HuH-7.5 (cell line): ENCODE results near the gene TUT4.

Source experiments
- DNase-seq: peaks from one replicate; pipeline ENCODE4 v3.0.0; 2011; ENCODE audit warnings: low spot score

TUT4 gene

DNA sequence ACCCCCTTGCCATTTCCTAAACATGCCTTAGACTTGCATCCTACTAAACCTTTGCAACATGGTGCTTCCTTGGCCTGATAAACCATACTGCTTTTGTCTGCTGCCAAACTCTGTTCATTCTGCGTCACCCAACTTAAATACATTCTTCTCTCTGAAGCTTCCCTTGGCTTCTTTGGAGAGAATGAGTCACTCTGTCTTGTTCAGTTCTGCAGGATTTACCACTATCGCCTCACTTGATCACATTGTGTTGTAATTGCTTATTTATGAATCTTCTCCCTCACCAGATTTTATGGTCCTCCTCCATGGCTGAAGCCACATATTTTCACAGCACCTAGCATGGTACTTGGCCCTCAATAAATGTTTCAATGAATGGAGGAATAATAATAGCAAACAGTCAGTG lies 21.7 kb upstream of the TUT4 start:
- DNase-seq, result no peak

- no peak for DNase-seq
Observed at GRCh38 chr1:52572387-52572786, 19.5 kb upstream of the TUT4 start.

GRCh38 chr1:52571783-52572182 lies 18.9 kb upstream of the TUT4 start:
- DNase-seq, result no peak

DNA sequence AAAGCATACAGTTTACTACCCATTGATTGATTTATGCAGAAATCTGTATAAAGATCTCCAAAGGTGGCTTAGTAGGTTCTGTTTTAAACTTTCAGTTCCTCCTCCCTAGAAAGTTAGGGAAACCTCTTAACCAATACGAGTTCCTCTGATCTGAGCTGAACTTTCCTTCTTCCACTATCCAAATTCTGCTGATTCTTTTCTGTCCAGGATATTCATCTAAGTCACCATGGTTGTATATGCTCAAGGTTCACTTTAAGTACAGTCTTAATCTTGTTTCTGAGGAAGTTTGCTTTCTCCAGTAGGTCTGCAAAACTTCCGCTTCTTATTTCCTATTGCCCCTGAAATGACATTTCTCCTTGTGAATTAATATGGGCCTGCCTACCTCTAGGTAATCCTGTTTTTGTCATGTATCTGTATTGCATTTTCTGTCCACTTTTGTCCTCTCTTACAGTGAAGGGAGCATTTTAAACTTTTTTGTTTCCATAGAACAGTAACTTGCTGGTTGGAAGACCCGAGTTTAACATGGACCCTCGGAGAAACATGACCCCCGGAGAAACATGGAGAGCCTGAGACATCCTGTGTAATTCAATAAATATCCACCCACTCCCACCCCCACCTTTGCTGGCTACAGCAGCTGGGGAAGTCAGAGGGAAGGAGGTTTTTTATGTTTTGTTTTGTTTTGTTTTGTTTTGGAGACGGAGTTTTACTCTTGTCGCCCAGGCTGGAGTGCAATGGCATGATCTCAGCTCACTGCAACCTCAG lies 16.7 kb upstream of the TUT4 start:
- DNase-seq, result no peak

DNA sequence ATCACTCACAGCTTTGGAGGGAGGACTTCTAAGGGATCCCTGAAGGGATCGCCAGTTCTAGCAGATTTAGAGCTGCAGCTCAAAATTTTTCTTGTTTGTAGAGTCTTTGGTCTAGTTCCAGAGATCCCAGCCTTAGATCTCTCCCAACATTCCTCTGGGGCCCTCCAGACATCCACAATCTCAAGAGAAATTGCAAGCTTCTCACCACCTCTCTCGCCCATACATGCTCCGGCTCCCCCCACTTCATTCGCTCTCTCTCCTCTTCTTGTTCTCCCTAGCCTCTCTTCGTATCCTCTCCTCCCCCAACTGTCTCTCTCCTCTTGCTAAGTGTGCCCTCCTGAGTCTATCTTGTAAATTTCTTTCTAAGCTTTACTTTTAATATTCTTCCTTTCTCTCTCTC lies 15.1 kb upstream of the TUT4 start:
- no peak for DNase-seq

DNA sequence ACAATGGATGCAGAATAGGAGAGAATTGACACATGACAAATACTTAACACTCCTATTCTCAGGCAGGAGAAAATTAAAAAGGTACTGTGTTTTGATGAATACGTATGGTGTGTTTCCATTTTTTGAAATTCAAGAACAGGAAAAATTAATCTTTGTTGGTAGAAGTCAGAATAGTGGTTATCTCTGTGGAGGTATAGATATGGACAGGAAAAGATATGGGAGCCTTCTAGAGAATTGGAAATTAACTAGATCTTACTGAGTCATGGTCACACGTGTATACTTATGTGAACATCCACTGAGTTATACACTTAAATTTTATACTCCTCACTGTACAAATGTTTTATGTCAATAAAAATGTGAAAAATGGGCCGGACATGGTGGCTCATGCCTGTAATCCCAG lies 9.9 kb upstream of the TUT4 start:
- DNase-seq, result no peak

- no peak for DNase-seq
Observed at GRCh38 chr1:52559875-52560274, 7.0 kb upstream of the TUT4 start.

GRCh38 chr1:52558941-52559340 lies 6.0 kb upstream of the TUT4 start:
- DNase-seq, result no peak

DNA sequence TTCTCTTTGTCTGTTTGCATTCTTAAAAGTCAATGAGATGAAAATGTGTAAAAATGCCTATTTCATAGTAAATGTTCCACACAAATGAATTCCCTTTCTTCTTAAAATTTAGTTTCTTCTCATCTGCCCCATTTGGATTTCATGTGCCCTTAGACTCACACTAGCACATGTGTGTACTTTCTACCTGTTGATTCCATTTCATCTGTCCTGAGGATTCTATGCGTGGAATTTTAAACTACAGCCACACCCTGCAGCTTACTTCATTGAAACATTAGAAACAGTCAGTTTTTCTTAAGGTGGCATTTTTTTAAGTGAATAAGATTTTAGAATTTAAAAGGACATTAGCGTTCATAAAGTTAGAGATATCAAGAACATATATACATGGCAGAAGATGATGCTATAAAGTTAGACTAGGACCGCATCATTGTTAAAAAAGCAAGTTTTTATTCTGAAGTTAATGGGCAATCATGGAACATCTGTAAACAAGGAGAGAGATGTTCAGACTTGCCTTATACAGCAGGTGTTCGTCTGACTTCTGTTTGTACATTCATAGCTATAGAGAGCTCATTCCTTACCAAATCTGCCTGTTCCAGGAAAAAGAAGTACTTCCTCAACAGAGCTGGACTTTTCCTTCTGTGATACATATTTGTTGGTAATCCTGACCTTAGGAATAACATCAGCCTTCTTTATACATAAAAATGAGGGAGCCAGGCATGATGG lies 3.9 kb upstream of the TUT4 start:
- DNase-seq, result no peak

- no peak for DNase-seq
Observed at GRCh38 chr1:52554756-52555155, 1.9 kb upstream of the TUT4 start.

GRCh38 chr1:52554267-52554640 lies 1.4 kb upstream of the TUT4 start:
- no peak for DNase-seq

- DNase-seq, result peak; percentile 49
Observed at GRCh38 chr1:52553362-52554266, 722 bp upstream of the TUT4 start.

DNA sequence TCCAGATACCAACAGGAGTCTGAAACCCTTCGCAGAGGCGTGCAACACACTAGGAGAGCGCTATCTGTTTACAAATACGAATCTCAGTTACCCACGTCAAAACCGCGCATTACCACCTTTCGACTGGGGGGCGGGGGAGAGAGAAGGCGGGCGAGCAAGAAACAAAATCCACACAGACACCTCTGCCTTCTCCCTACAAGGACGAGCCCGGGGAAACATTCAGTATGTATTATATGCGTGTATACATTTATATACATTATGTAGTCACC lies 722 bp downstream of the TUT4 start:
- DNase-seq, result peak; percentile 9

DNA sequence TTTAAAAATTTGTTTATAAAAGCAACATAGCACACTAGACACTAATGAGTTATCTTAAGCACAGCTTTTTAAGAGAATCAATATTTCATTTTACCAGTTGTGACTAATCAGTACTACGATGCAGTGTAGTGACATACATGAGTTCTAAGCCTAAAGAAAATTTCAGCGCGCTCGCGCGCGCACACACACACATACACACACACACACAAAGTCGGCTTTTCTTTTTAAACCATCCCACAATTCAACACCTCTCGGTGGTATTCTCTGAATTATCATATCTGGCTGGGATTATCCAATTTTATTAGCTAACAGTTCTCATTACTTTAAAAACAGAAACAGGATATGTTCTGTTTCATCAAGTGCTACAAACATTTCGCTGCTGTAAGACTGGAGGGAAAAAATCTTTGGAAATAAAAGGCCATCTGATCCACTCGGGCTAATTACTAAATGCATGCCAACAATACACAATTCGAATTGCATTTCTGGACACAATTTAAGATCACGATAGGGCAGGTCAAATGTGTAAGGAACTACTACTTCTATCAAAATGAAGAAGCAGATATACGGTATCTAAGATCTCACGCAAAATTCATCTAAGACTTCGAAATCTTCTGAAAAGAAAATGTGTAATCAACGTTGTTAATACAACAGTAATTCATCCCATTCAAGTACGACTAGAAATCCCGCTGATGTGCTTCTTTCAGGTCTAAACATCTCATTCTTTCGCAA lies 1.2 kb downstream of the TUT4 start:
- DNase-seq, result no peak

GRCh38 chr1:52550447-52550846 lies 2.4 kb downstream of the TUT4 start:
- DNase-seq, result no peak

DNA sequence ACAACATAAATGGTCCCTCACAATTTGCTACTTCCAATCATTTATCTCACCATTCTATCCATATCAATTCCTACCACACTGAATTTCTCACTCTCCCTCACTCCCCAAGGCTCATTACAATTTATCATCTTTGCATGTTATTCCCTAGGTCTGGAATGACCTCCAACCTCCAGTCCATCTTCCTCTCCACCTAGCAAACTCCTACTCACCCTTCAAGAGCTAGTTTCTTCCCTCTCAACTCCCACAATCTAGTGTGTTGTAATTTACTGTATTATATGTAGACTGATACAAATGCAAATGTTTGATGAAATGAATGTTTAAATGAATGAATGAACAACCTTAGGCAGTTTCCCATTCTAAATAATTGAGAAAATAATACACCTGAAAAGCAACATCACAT lies 3.6 kb downstream of the TUT4 start:
- DNase-seq, result no peak

- DNase-seq, result no peak
Observed at GRCh38 chr1:52546852-52547251, 6.0 kb downstream of the TUT4 start.

- no peak for DNase-seq
Observed at GRCh38 chr1:52544665-52545525, 8.0 kb downstream of the TUT4 start.

DNA sequence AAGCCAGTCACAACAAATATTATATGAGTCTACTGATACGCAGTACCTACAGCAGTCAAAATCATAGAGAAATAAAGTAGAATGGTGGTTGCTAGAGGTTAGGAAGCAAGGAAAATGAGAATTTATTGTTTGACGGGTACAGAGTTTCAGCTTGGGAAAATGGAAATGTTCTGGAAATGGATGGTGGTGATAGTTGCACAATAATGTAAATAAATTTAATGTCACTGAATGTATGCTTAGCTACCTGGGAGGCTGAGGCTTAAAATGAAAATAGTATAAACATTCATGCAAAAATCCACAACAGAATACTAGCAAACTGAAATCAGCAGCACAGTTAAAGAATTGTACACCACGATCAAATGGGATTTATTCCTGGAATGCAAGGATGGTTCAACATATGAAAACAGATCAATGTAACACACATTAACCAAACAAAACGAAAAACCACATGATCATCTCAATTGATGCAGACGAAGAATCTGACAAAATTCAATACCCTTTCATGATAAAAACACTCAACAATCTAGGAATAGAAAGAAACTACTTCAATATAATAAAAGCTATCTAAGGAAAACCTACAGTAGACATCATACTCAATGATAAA lies 10.7 kb downstream of the TUT4 start:
- no peak for DNase-seq

- DNase-seq, result no peak
Observed at GRCh38 chr1:52534928-52535764, 17.7 kb downstream of the TUT4 start.
